ENCODE measurements around the gene EN1. TPM values are rescaled to one million over a fixed set of nuclear protein-coding genes. Genes with fewer than 3 reads are reported as not detected.

EN1 gene
- total and polyA plus RNA-seq, 2 of the 13 experiments (the other 11 are each of a cell fraction or from before 2014, with no cell fraction given), result not detected

GRCh38 chr2:118855451-118856279 lies 8.2 kb upstream of the EN1 start (continued):
- 0 out of 2 replicates have a peak, but pooled peaks have one; percentile 32 for TF ChIP-seq TFDP1 (CRISPR knock-in tag; IDR thresholded peaks at IDR 0.05; ENCODE audit: borderline replicate concordance)
- TF ChIP-seq, protein P1, sequence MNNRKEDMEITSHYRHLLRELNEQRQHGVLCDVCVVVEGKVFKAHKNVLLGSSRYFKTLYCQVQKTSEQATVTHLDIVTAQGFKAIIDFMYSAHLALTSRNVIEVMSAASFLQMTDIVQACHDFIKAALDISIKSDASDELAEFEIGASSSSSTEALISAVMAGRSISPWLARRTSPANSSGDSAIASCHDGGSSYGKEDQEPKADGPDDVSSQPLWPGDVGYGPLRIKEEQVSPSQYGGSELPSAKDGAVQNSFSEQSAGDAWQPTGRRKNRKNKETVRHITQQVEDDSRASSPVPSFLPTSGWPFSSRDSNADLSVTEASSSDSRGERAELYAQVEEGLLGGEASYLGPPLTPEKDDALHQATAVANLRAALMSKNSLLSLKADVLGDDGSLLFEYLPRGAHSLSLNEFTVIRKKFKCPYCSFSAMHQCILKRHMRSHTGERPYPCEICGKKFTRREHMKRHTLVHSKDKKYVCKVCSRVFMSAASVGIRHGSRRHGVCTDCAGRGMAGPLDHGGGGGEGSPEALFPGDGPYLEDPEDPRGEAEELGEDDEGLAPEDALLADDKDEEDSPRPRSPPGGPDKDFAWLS (CRISPR knock-in tag; IDR thresholded peaks at IDR 0.05; ENCODE audit: borderline replicate concordance), result no peak
- TF ChIP-seq XBP1 (CRISPR knock-in tag; IDR thresholded peaks at IDR 0.05), result no peak
- TF ChIP-seq SMC3 (IDR thresholded peaks at IDR 0.05; ENCODE audit: low read length), result peak; percentile 66; the same call in 1 of the 2 replicates
- no peak for TF ChIP-seq RXRB (CRISPR knock-in tag; IDR thresholded peaks at IDR 0.05; ENCODE audit: borderline replicate concordance)
- TF ChIP-seq CAMTA2 (CRISPR knock-in tag; IDR thresholded peaks at IDR 0.05; ENCODE audit: borderline replicate concordance), result no peak
- TF ChIP-seq ZMYM4 (CRISPR knock-in tag; IDR thresholded peaks at IDR 0.05), result peak; percentile 48; the same call in 1 of the 2 replicates
- TF ChIP-seq, protein P2, sequence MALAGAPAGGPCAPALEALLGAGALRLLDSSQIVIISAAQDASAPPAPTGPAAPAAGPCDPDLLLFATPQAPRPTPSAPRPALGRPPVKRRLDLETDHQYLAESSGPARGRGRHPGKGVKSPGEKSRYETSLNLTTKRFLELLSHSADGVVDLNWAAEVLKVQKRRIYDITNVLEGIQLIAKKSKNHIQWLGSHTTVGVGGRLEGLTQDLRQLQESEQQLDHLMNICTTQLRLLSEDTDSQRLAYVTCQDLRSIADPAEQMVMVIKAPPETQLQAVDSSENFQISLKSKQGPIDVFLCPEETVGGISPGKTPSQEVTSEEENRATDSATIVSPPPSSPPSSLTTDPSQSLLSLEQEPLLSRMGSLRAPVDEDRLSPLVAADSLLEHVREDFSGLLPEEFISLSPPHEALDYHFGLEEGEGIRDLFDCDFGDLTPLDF (CRISPR knock-in tag; IDR thresholded peaks at IDR 0.05), result no peak
- TF ChIP-seq PRDM4 (CRISPR knock-in tag; IDR thresholded peaks at IDR 0.05; ENCODE audit: borderline replicate concordance), result no peak
- TF ChIP-seq ZNF251 (CRISPR knock-in tag; IDR thresholded peaks at IDR 0.05), result no peak
- no peak for TF ChIP-seq ZNF326 (CRISPR knock-in tag; IDR thresholded peaks at IDR 0.05; ENCODE audit: borderline replicate concordance)
- no peak for TF ChIP-seq SOX5 (CRISPR knock-in tag; IDR thresholded peaks at IDR 0.05; ENCODE audit: borderline replicate concordance)
- no peak for TF ChIP-seq TRIM24 (CRISPR knock-in tag; IDR thresholded peaks at IDR 0.05)
- TF ChIP-seq ZNF343 (CRISPR knock-in tag; IDR thresholded peaks at IDR 0.05), result no peak
- no peak for TF ChIP-seq ZNF460 (CRISPR knock-in tag; IDR thresholded peaks at IDR 0.05; ENCODE audit: borderline replicate concordance)
- TF ChIP-seq ATF7 (IDR thresholded peaks at IDR 0.05), result no peak
- TF ChIP-seq ATF7 (CRISPR knock-in tag; IDR thresholded peaks at IDR 0.05), result no peak
- peak; percentile 65; the same call in 1 of the 2 replicates for TF ChIP-seq ZNF776 (CRISPR knock-in tag; IDR thresholded peaks at IDR 0.05)
- peak; percentile 42; the same call in 1 of the 2 replicates for TF ChIP-seq GATAD2A (CRISPR knock-in tag; IDR thresholded peaks at IDR 0.05)
- TF ChIP-seq CEBPG (CRISPR knock-in tag; IDR thresholded peaks at IDR 0.05), result no peak
- peak; percentile 47; the same call in 1 of the 2 replicates for TF ChIP-seq ELF3 (CRISPR knock-in tag; IDR thresholded peaks at IDR 0.05)
